Common myeloid progenitor, CD34-positive (primary cell): Measurements from ENCODE around the gene VAV3.
"Not testable (repeated sequence)": the region's sequence is repeated elsewhere in the genome, so short reads cannot be mapped to it uniquely, and the experiment has no call there.

Source experiments
- CTCF ChIA-PET: fragments of 350-600 bp; sonication (Branson Sonifier 250); formaldehyde crosslinking; loops from one replicate; lab custom pipeline; 2021; ENCODE audit warnings: antibody characterized with exemption; lab: Charles Lee
- POLR2A ChIA-PET: fragments of 350-600 bp; sonication (Branson Sonifier 250); formaldehyde crosslinking; loops from one replicate; lab custom pipeline; 2021; ENCODE audit warnings: antibody characterized with exemption; lab: Charles Lee
- DNase-seq, 3 donors: peaks; one replicate each; pipeline versions ENCODE4 v3.0.0 to v3.0.0-alpha.2; 2013
- H3K27ac ChIP-seq, 2 experiments: 1 replicate in 1 of 2; 2 replicates in 1 of 2; pipeline ENCODE4 v1.7.0; 2013; ENCODE audit warnings: inconsistent platforms in 2 of 2, low read length in 2 of 2, mild to moderate bottlenecking in 2 of 2, low read depth in 1 of 2, moderate library complexity in 1 of 2; ENCODE audit not compliant: severe bottlenecking in 2 of 2, insufficient read depth in 1 of 2, poor library complexity in 1 of 2
- H3K27me3 ChIP-seq, 5 experiments: replicated peaks in 2 of 5; 1 replicate in 3 of 5; 2 replicates in 2 of 5; pipeline versions ENCODE4 v1.6.1 to v1.7.0; 2013; ENCODE audit warnings: low read length in 4 of 5, mild to moderate bottlenecking in 2 of 5, moderate library complexity in 2 of 5, inconsistent platforms in 1 of 5; ENCODE audit not compliant: insufficient read depth in 5 of 5, control insufficient read depth in 4 of 5
- H3K36me3 ChIP-seq, 4 experiments: 1 replicate in 2 of 4; 2 replicates in 2 of 4; pipeline versions ENCODE4 v1.6.1 to v1.7.0; 2013; ENCODE audit warnings: low read length in 3 of 4, control low read depth in 1 of 4, mild to moderate bottlenecking in 1 of 4; ENCODE audit not compliant: control insufficient read depth in 4 of 4, insufficient read depth in 4 of 4
- H3K4me1 ChIP-seq, 4 experiments: 1 replicate in 3 of 4; 2 replicates in 1 of 4; pipeline versions ENCODE4 v1.6.1 to v1.7.1; 2013; ENCODE audit warnings: low read length in 3 of 4, mild to moderate bottlenecking in 3 of 4, control low read depth in 1 of 4, inconsistent platforms in 1 of 4, moderate library complexity in 1 of 4; ENCODE audit not compliant: control insufficient read depth in 4 of 4, insufficient read depth in 4 of 4; ENCODE audit errors: control extremely low read depth in 1 of 4
- H3K4me3 ChIP-seq, 7 experiments: 1 replicate in 4 of 7; 2 replicates in 3 of 7; pipeline versions ENCODE4 v1.5.1 to v1.7.0; 2013; ENCODE audit warnings: mild to moderate bottlenecking in 7 of 7, low read length in 6 of 7, moderate library complexity in 6 of 7, inconsistent platforms in 2 of 7, low read depth in 2 of 7, control low read depth in 1 of 7; ENCODE audit not compliant: insufficient read depth in 4 of 7, control insufficient read depth in 1 of 7; ENCODE audit errors: extremely low read depth in 1 of 7
- H3K9me3 ChIP-seq, 5 experiments: 1 replicate in 4 of 5; 2 replicates in 1 of 5; pipeline versions ENCODE4 v1.6.1 to v1.7.1; 2013; ENCODE audit warnings: low read length in 4 of 5, mild to moderate bottlenecking in 2 of 5, inconsistent platforms in 1 of 5, low read depth in 1 of 5, moderate library complexity in 1 of 5; ENCODE audit not compliant: control insufficient read depth in 4 of 5, insufficient read depth in 2 of 5; ENCODE audit errors: control extremely low read depth in 1 of 5
- WGBS: methylation state at CpG from one replicate; pipeline ENCODE4 v1.1.5; 2013; ENCODE audit not compliant: insufficient coverage; 5-methylcytosine and 5-hydroxymethylcytosine counted together

The VAV3 gene

GRCh38 chr1:107724648-107725047, 240.3 kb downstream of the VAV3 start:
- POLR2A ChIA-PET: no interaction called here
- CTCF ChIA-PET: no interaction called here
- no peaks in the 10 kb centered on the region for H3K4me1 ChIP-seq
- no peak overlapping the region for H3K4me3 ChIP-seq
- peaks cover 0 to 2% (median 0%) of the 10 kb centered on the region in 5 experiments for H3K9me3 ChIP-seq
- DNase-seq: no peak
- H3K27ac ChIP-seq: no peak overlapping the region
- no peaks in the 10 kb centered on the region for H3K27me3 ChIP-seq
- 100% methylated on average over 1 of the region's 1 CpG for WGBS
- H3K36me3 ChIP-seq: peaks cover 7 to 45% (median 28%) of the 10 kb centered on the region in 4 experiments

GRCh38 chr1:107720210-107720609, 244.8 kb downstream of the VAV3 start:
- 100% methylated on average over 2 of the region's 4 CpGs for WGBS
- H3K36me3 ChIP-seq: peaks cover 7 to 33% (median 13%) of the 10 kb centered on the region in 4 experiments
- POLR2A ChIA-PET: not testable (repeated sequence)

GRCh38 chr1:107710005-107710404, 255.0 kb downstream of the VAV3 start:
- peaks cover 0 to 12% (median 3%) of the 10 kb centered on the region in 5 experiments for H3K9me3 ChIP-seq
- ChIA-PET CTCF (no interaction called here), POLR2A (no interaction called here)
- no peak overlapping the region for H3K4me3 ChIP-seq
- H3K27ac ChIP-seq: no peak overlapping the region
- no peaks in the 10 kb centered on the region for H3K4me1 ChIP-seq
- H3K27me3 ChIP-seq: no peaks in the 10 kb centered on the region
- peaks cover 12 to 25% (median 17%) of the 10 kb centered on the region in 4 experiments for H3K36me3 ChIP-seq
- no peak for DNase-seq

More at GRCh38 chr1:107720210-107720609, 244.8 kb downstream of the VAV3 start:
- CTCF ChIA-PET: interaction anchor here (0.5 kb wide), 1 partner anchor 119 kb away, joined by 3 read pairs; no protein-coding TSS in a partner anchor
- H3K27ac ChIP-seq, DNase-seq, H3K27me3 ChIP-seq, H3K4me3 ChIP-seq, H3K4me1 ChIP-seq, H3K9me3 ChIP-seq: not testable (repeated sequence)

- Histone ChIP-seq H3K4me3 (no peak overlapping the region), H3K27me3 (no peaks in the 10 kb centered on the region), H3K36me3 (peaks cover 18 to 49% (median 39%) of the 10 kb centered on the region in 4 experiments), H3K9me3 (peaks cover 0 to 9% (median 4%) of the 10 kb centered on the region in 5 experiments), H3K4me1 (no peaks in the 10 kb centered on the region), H3K27ac (no peak overlapping the region)
- 100% methylated on average over 2 of the region's 2 CpGs for WGBS
- ChIA-PET CTCF (no interaction called here), POLR2A (no interaction called here)
- DNase-seq: no peak
Measured at GRCh38 chr1:107707111-107707510, 257.9 kb downstream of the VAV3 start.

- Histone ChIP-seq H3K4me3 (no peak overlapping the region), H3K27me3 (no peaks in the 10 kb centered on the region), H3K36me3 (peaks cover 20 to 46% (median 36%) of the 10 kb centered on the region in 4 experiments), H3K4me1 (no peaks in the 10 kb centered on the region), H3K27ac (no peak overlapping the region), H3K9me3 (peaks cover 0 to 3% (median 0%) of the 10 kb centered on the region in 5 experiments)
- no peak for DNase-seq
- WGBS: 96% methylated on average over 5 of the region's 6 CpGs
- CTCF ChIA-PET: no interaction called here
- POLR2A ChIA-PET: no interaction called here
Measured at GRCh38 chr1:107706182-107706581, 258.8 kb downstream of the VAV3 start.

- ChIA-PET CTCF (no interaction called here), POLR2A (no interaction called here)
- WGBS: no CpG with 5 or more reads among the region's 2 CpGs
- H3K27ac ChIP-seq: no peak overlapping the region
- no peak for DNase-seq
- no peaks in the 10 kb centered on the region for H3K4me1 ChIP-seq
- H3K36me3 ChIP-seq: peaks cover 20 to 45% (median 33%) of the 10 kb centered on the region in 4 experiments
- peaks cover 0 to 3% (median 0%) of the 10 kb centered on the region in 5 experiments for H3K9me3 ChIP-seq
- no peak overlapping the region for H3K4me3 ChIP-seq
- H3K27me3 ChIP-seq: no peaks in the 10 kb centered on the region
Measured at GRCh38 chr1:107704911-107705310, 260.1 kb downstream of the VAV3 start.

- Histone ChIP-seq H3K9me3 (peaks cover 0 to 3% (median 0%) of the 10 kb centered on the region in 5 experiments), H3K27me3 (no peaks in the 10 kb centered on the region), H3K27ac (no peak overlapping the region), H3K4me1 (no peaks in the 10 kb centered on the region), H3K36me3 (peaks cover 29 to 59% (median 31%) of the 10 kb centered on the region in 4 experiments), H3K4me3 (no peak overlapping the region)
- CTCF ChIA-PET: interaction anchor here (0.6 kb wide), 1 partner anchor 497 kb away, joined by 3 read pairs; the partner anchor contains the start of gene SLC25A24
- DNase-seq: no peak
- WGBS: 88% methylated on average over 4 of the region's 4 CpGs
- POLR2A ChIA-PET: no interaction called here
Measured at GRCh38 chr1:107702946-107703571, 261.9 kb downstream of the VAV3 start.
